GM10266 (cell line): ENCODE measurements around the gene XXYLT1.
"Not testable (repeated sequence)": the region's sequence is repeated elsewhere in the genome, so short reads cannot be mapped to it uniquely, and the experiment has no call there.

Experiments used
- DNase-seq: peaks from one replicate; pipeline ENCODE4 v3.0.0; 2012; ENCODE audit errors: extremely low spot score
- CTCF ChIP-seq: IDR thresholded peaks from 2 replicates; pipeline ENCODE4 v1.5.1; 2012; ENCODE audit warnings: mild to moderate bottlenecking, low read depth; ENCODE audit not compliant: control insufficient read depth, insufficient read depth; ENCODE audit errors: missing control alignments

XXYLT1 gene

GRCh38 chr3:195296662-195297061 lies 25.7 kb upstream of the XXYLT1 start:
- no peak for DNase-seq
- no peak for TF ChIP-seq CTCF

- DNase-seq: no peak
- no peak for TF ChIP-seq CTCF
These were observed 20.2 kb upstream of the XXYLT1 start for GRCh38 chr3:195291121-195291520.

GRCh38 chr3:195290643-195291042 lies 19.7 kb upstream of the XXYLT1 start:
- not testable (repeated sequence) for DNase-seq

- TF ChIP-seq CTCF: no peak
- no peak for DNase-seq
These were observed 15.3 kb upstream of the XXYLT1 start for GRCh38 chr3:195286115-195286872.

GRCh38 chr3:195285372-195285771 lies 14.4 kb upstream of the XXYLT1 start:
- no peak for DNase-seq
- TF ChIP-seq CTCF: no peak

GRCh38 chr3:195284842-195285241 lies 13.9 kb upstream of the XXYLT1 start:
- TF ChIP-seq CTCF: no peak
- no peak for DNase-seq

- DNase-seq: no peak
- TF ChIP-seq CTCF: no peak
These were observed 12.0 kb upstream of the XXYLT1 start for GRCh38 chr3:195282961-195283360.
